Islet precursor cell (in vitro differentiated cells): Measurements from ENCODE around the gene HTR1B.

Source experiments
- DNase-seq: peaks from one replicate; pipeline ENCODE4 v3.0.0-alpha.2; 2018

Gene HTR1B

GRCh38 chr6:77455271-77455670 lies 8.0 kb downstream of the HTR1B start:
- no peak for DNase-seq

- DNase-seq = no peak
These were observed 8.9 kb downstream of the HTR1B start for GRCh38 chr6:77454386-77454785.

GRCh38 chr6:77451466-77451865 lies 11.8 kb downstream of the HTR1B start:
- DNase-seq = no peak

DNA sequence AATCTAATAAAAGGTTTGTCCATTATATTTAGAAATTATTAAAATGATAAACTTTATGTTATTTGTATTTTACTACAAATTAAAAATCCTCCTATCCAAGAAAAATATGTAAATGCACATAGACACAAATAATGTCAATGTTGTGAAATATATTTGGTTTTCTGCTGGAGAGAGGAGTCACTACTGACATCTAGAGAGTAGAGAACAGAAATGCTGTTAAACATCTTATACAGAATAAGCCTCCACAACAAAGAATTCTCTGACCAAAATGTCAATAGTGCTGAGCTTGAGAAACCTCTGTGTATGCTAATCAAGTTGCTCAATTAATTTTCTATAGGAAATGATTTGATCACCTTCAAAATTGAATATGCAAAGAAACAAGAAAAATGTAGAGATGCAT lies 12.4 kb downstream of the HTR1B start:
- no peak for DNase-seq

DNA sequence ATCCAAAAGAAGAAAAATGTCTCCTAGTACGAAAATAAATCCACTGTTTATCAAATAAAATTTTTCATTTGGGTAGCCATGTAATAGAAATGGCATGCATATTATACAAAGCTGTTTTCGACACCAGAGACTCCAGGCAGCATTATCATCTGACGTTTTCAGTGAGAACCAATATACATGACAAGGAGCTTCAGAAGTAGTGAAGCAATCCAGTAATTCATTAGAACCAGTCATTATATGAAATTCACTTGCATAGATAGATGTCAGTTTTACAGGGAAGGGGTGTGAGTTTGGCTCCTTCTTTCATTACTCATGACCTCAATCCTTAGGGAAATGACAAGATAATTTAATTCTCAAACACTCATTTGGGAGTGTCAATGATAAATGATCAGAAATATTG lies 14.7 kb downstream of the HTR1B start:
- DNase-seq = no peak

- no peak for DNase-seq
These were observed 16.0 kb downstream of the HTR1B start for GRCh38 chr6:77447254-77447653.

GRCh38 chr6:77446249-77446648 lies 17.0 kb downstream of the HTR1B start:
- no peak for DNase-seq

GRCh38 chr6:77445214-77445613 lies 18.1 kb downstream of the HTR1B start:
- DNase-seq = no peak

GRCh38 chr6:77440206-77440976 lies 22.9 kb downstream of the HTR1B start:
- DNase-seq = no peak

- no peak for DNase-seq
These were observed 29.4 kb downstream of the HTR1B start for GRCh38 chr6:77433888-77434287.

GRCh38 chr6:77430504-77430903 lies 32.8 kb downstream of the HTR1B start:
- DNase-seq = no peak

- DNase-seq = no peak
These were observed 37.6 kb downstream of the HTR1B start for GRCh38 chr6:77425671-77426070.

DNA sequence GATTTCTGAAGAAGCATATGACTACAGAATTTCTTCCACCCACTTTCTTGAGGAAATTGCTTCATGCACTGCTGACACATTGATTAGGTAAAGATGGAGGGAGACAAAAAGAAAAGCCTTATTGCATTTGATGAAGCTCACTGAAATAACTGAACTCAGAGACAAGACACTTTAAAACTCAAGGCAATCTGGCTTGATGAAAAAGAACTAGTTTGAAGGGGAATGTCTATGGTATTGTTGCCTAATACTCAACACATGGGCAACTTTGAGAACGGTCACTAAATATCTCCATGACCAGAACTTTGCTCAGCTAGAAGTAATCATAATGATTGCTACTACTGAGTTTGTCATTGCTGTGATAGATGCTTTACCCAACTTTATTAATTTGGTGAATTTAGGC lies 38.1 kb downstream of the HTR1B start:
- DNase-seq = no peak

DNA sequence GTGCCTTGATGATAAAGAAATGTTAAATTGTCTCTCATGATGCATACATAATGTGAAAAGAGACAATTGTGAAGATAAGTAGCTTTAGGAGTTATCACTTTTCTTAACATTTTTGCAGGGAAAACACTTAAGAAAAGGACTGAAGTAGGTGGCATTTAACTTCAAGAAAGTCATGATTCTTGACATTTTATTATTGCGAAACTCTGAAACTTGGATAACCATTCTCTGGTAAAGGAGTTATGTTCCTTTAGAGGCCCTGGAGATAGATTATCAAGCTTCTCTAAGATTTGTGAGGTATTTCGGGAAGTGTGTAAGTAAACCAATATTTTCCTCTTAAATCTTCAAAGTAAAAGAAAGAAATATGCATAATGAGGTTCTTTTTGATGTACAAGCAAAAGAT lies 38.5 kb downstream of the HTR1B start:
- DNase-seq = no peak

GRCh38 chr6:77416839-77417238 lies 46.5 kb downstream of the HTR1B start:
- DNase-seq = no peak

DNA sequence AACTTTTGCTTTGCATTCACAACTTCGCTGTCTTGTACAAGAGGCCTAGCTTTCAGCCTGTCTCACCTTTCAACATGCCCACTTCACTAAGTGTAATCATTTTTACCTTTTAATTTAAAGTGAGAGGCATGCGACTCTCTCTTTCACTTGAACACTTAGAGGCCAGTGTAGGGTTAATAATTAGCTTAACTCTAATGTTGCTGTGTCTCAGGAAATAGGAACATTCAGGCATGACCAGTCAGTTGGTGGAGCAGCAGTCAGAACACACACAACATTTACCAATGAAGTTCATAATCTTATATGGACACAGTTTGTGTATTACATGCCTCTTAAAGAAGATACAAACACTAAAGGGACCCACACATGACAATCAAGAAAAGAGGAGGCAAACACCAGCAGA lies 47.6 kb downstream of the HTR1B start:
- no peak for DNase-seq
